ENCODE results near the gene HMGCR.

The HMGCR gene

DNA sequence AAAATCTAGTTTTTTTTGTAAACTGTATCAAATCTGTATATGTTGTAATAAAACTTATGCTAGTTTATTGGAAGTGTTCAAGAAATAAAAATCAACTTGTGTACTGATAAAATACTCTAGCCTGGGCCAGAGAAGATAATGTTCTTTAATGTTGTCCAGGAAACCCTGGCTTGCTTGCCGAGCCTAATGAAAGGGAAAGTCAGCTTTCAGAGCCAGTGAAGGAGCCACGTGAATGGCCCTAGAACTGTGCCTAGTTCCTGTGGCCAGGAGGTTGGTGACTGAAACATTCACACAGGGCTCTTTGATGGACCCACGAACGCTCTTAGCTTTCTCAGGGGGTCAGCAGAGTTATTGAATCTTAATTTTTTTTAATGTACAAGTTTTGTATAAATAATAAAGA, 24.3 kb downstream of the HMGCR start:
- no peak overlapping the region for H3K4me3 ChIP-seq (ENCODE audit: low read depth, low read length)
- TF ChIP-seq, protein P1, sequence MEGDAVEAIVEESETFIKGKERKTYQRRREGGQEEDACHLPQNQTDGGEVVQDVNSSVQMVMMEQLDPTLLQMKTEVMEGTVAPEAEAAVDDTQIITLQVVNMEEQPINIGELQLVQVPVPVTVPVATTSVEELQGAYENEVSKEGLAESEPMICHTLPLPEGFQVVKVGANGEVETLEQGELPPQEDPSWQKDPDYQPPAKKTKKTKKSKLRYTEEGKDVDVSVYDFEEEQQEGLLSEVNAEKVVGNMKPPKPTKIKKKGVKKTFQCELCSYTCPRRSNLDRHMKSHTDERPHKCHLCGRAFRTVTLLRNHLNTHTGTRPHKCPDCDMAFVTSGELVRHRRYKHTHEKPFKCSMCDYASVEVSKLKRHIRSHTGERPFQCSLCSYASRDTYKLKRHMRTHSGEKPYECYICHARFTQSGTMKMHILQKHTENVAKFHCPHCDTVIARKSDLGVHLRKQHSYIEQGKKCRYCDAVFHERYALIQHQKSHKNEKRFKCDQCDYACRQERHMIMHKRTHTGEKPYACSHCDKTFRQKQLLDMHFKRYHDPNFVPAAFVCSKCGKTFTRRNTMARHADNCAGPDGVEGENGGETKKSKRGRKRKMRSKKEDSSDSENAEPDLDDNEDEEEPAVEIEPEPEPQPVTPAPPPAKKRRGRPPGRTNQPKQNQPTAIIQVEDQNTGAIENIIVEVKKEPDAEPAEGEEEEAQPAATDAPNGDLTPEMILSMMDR (IDR thresholded peaks at IDR 0.05; ENCODE audit: borderline replicate concordance, insufficient read depth, low read depth, low read length): no peak

DNA sequence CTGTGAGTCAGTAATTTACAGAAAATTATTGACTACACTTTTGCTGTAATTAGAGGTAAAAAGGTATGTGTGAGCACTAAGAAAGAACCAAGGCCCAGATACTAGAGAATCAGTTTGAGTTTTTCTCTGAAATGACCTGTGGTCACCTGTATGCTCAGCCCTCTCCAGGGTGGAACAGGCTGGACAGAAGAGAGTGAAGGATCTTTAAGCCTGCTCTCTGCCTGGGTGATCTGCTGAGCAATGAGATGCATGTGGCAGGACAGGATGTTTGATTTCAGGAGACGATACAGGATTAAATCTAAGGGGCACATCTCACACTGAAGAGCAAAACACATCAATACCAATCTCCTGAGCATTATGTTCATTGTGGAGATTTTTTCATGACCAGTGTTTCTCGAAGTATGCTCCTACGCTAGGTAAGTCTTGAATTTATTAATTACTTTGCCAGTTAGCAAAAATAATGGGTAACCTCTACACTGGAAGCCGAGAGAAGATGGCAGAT, 25.5 kb downstream of the HMGCR start:
- no peak overlapping the region for H3K4me3 ChIP-seq (ENCODE audit: low read depth, low read length)
- TF ChIP-seq, protein P1 (IDR thresholded peaks at IDR 0.05; ENCODE audit: borderline replicate concordance, insufficient read depth, low read depth, low read length): no peak

DNA sequence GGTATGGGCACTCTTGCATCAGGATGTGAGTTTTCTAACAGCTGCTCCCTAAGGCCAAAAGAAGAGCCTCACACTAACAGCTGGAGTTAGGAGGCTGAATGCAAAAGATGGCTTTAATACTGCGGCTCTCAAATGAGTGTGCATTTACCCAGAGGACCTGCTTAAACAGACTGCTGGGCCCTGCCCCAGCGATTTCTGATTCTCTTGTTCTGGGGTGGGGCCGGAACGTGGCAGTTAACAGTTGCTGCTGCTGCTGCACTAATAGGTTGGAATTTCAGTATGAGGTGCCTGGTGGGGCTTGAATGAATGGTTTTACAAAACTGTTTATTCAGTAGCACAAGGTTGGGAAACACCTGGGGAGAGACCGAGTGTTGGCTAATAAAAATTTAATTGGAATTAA, 26.1 kb downstream of the HMGCR start:
- TF ChIP-seq, protein P1 (IDR thresholded peaks at IDR 0.05; ENCODE audit: borderline replicate concordance, insufficient read depth, low read depth, low read length): no peak
- no peak overlapping the region for H3K4me3 ChIP-seq (ENCODE audit: low read depth, low read length)

DNA sequence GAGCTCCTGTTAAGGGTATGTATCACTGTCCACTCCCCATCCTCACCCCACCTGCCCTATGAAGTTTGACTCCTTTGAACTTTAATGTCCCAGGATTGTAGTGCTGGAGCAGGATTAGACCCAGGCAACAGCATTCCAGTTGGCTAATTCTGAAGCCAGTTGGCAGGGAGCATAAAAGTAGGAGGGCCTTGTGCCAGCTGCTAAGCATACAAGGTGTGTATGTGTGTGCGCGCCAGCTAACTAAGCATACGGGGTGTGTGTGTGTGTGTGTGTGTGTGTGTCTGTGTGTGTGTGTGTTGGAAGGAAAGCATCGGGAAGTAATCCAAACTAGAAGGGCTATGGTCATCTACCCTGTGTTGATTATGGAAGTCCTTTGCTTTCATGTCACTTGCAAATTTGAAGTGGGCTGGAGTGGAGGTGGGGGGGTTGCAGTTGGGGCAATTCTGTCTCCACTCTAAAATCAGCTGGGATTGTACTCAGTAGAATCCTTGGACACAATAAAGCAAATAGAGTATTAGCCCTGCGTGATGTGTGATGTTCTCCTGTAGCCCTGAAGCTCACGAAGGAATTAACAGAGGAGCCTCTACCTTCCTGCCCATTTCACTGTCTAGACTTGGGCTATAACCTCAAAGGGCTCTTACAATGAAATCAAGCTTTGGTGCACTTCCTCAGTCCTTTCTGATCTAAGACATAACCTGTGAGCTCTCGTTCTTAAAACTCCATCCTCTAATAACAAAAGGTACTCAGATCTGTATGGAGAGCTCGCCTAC, 26.9 kb downstream of the HMGCR start:
- H3K4me3 ChIP-seq (ENCODE audit: low read depth, low read length): no peak overlapping the region
- TF ChIP-seq, protein P1 (IDR thresholded peaks at IDR 0.05; ENCODE audit: borderline replicate concordance, insufficient read depth, low read depth, low read length): no peak

DNA sequence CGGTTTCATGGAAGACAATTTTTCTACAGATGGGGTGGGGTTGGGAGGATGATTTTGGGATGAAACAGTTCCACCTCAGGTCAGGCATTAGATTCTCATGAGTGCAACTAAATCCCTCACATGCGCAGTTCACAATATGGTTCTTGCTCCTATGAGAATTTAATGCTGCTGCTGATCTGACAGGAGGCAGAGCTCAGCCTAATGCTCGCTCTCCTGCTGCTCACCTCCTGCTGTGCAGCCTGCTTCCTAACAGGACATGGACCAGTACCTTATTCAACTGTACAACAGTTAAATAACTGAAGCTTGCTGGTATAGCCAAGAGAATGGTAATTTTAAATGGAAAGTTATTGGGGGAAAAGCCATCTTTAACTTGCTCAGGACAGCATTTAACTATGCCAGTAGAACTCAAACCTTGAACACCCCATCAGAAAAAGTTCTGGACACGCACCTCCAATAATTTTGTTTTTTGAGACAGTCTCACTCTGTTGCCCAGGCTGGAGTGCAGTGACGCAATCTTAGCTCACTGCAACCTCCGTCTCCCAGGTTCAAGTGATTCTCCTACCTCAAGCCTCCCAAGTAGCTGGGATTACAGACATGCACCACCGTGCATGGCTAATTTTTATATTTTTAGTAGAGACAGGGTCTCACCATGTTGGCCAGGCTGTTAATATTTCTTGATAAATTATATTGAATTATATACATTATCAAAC, 27.7 kb downstream of the HMGCR start:
- no peak overlapping the region for H3K4me3 ChIP-seq (ENCODE audit: low read depth, low read length)
- TF ChIP-seq, protein P1 (IDR thresholded peaks at IDR 0.05; ENCODE audit: borderline replicate concordance, insufficient read depth, low read depth, low read length): no peak

DNA sequence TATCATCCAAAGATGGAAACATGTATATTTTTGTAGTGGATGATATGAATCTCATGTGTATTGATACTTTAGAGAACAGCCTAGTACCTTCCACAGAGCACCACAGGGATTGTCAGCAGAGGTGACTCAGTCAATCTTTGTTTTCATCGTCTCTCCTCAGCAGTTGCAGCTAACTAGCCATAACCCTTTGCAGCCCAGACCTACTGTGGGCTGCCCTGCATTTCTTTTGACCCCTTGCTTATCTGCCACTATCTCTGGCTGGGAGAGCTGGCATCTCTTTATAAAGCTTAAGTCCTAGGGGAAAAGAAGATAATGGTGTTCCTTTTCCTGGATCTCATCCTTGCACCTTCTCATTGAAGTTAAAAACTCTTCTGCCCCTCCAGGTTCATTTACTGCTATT, 28.7 kb downstream of the HMGCR start:
- TF ChIP-seq, protein P1 (IDR thresholded peaks at IDR 0.05; ENCODE audit: borderline replicate concordance, insufficient read depth, low read depth, low read length): no peak
- no peak overlapping the region for H3K4me3 ChIP-seq (ENCODE audit: low read depth, low read length)
